K562 treated with DMSO at 1 percent for 12 hours (cell line): ENCODE results near the gene ACTG1. TPM values are rescaled to one million over a fixed set of nuclear protein-coding genes. Genes with fewer than 3 reads are reported as not detected.

ENCODE experiments used
- total RNA-seq: library from RNA; unstranded; fragments of 300-600 nt; gene quantifications from 2 replicates; pipeline ENCODE4 v1.2.3, GENCODE V29; 2022; ENCODE audit not compliant: insufficient read depth

Gene ACTG1
- total RNA-seq, result 1,670 and 1,971 TPM in 2 replicates

DNA sequence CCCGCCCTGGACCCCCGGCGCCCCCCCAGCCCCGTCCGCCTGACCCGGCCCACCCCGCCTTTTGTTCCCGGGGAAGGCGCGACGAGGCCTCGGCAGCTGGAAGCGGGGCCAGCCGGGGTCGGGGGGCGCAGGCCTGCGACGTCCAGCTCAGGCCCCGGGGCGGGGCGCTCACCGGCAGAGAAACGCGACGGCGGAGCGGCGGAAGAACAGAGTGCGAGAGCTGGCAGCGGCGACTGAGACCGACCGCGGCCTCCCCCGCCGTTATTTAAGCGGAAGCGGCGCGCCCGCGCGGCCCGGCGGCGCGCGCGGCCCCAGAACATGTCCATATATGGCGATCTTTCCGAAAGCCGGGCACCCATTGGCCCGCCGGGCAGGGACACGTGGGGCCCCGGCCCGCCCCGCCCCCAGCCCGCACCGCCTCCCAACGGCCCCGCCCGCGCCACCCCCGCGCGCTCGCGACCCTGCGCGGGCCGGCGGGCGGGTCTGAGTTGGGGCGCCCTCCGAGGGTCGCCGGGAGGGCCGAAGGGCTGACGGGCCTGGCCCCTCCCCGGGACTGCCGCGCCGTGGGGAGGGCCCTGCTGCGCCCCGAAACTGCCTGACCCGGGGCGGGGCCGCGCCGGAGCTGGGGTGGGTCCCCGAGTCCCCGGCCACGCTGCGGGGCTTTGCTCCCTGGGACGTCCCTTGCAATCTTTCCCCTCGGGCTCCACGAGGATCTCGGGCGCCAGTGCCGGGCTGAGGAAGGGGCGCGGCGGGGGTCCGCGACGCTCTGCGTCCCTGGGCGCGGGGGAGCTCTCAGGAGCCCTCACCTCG lies at the start of gene ACTG1:
TSS of gene ACTG1 (minus strand) at position 238 of the 810 bp plus-strand sequence. CDS start 445 bp downstream, outside the sequence.

DNA sequence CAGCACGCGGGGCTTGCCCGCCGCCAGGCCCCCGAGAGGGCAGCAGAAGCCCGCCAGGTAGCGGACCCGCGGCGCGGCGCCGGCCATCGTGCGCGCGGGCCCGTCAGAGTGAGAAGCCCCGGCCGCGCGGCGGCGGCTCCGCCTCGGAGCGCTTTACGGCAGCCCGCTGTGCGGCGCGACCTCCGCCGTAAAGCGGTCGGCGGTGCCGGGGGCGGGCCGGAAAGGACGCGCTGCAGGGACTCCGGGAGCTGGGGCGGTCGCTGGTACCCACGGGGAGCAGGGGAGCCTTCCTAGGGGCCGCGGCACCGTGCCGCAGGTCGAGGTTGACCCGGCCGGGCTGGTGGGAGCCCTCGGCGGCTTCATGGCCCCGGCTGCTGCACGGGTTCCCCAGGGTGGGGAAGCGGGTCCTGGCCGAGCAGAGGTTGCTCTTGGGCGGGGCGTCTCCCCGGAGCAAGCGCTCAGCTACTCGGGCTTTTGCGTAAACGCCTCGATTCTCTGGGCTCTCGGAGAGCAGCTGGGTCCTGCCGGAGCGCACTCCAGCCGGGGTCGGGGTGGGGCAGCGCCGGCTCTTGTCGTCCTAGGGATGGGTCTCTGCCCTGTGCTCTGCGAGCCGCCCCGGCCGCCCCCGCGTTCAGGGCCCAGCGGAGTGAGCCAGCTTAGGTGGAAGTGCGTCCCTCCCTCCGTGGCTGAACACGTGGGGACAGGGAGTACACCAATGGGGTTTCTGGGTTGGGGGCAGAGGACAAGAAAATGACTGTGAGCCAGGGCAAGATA lies 39.8 kb upstream of the ACTG1 start, which contains the start of gene FAAP100:
TSS of gene FAAP100 (minus strand) at position 110 of the 774 bp plus-strand sequence. CDS start at position 87, 23 bp downstream.

DNA sequence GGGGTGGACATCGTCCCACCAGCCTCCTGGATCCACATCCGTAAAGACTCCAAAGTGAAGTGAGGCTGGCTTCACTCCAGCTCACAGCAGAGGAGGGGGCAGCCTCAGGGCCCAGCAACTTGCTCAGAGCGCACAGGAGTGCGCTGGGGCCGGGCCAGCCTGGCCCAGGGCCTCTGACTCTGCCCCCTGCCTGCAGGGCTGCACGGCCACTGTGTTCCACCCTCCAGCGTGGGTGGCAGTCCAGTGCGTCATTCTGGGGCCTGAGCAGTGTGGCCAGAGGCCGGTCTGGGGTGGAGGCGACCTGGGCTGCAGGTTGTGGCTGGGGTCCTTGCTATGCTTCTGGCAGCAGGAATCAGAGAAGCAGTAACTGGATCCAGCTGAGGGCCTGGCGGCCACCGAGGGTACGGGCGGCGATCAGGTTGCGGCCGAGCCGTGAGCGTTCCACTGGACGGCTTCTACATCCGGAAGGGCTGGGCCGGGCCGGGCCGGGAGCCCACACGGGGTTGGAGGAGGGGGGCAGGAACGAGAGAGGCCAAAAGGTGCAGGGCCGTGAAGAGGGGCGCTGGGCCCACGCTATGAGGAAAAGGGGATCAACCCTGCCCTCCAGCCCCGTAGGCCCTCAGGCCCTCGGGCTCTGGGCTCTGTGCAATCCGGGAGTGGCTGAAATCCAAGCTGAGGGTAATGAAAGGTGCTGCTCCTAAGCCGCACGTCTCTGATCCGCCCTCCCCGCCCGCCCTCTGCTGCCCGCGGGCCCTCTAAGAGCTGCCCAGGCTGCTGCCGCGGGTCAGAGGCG lies 15.2 kb upstream of the ACTG1 start, which contains the start of gene FSCN2:
TSS of gene FSCN2 (plus strand) at position 787 of the 793 bp plus-strand sequence. CDS start 155 bp downstream, outside the sequence.

Other genes with a start within 250 kb of the ACTG1 start
- 64.6 and 81.4 TPM in 2 replicates for gene SLC38A10, start 217.5 kb downstream of the ACTG1 start, total RNA-seq
- 3.8 and 12.7 TPM in 2 replicates for gene BAHCC1, start 117.3 kb downstream of the ACTG1 start, total RNA-seq
- 2.2 TPM in 1 of 2 replicates, not detected in the other for gene FSCN2, start 15.6 kb upstream of the ACTG1 start, total RNA-seq
- 14.7 and 19.3 TPM in 2 replicates for gene FAAP100, start 39.6 kb upstream of the ACTG1 start, total RNA-seq
- gene NPLOC4, start 124.3 kb upstream of the ACTG1 start, total RNA-seq, result 66.5 and 131 TPM in 2 replicates
- gene TSPAN10, start 124.4 kb upstream of the ACTG1 start, total RNA-seq, result 0.47 and 1.2 TPM in 2 replicates
- not detected in 2 replicates for gene PDE6G, start 143.7 kb upstream of the ACTG1 start, total RNA-seq
- 72.5 and 109 TPM in 2 replicates for gene OXLD1, start 153.8 kb upstream of the ACTG1 start, total RNA-seq
- 28.5 and 31.3 TPM in 2 replicates for gene CCDC137, start 153.9 kb upstream of the ACTG1 start, total RNA-seq
- 24.9 and 32.6 TPM in 2 replicates for gene ARL16, start 171.0 kb upstream of the ACTG1 start, total RNA-seq
- 63.2 and 121 TPM in 2 replicates for gene HGS, start 171.2 kb upstream of the ACTG1 start, total RNA-seq
- gene MRPL12, start 190.6 kb upstream of the ACTG1 start, total RNA-seq, result 72.5 and 114 TPM in 2 replicates
- gene SLC25A10, start 199.5 kb upstream of the ACTG1 start, total RNA-seq, result 49.3 and 53.8 TPM in 2 replicates